SK-N-SH treated with all-trans-retinoic acid at 6 μM for 48 hours (cell line): ENCODE measurements around the gene MRPS5.

ENCODE experiments used
- ESRRG ChIP-seq: fragments of 250-450 bp; sonication (Bioruptor Pico); IDR thresholded peaks from 2 replicates; pipeline ENCODE4 v1.6.1; 2021; ENCODE audit warnings: mild to moderate bottlenecking
- ZFP30 ChIP-seq: fragments of 450-650 bp; formaldehyde crosslinking; IDR thresholded peaks from 2 replicates; pipeline ENCODE4 v1.5.0; 2022; ENCODE audit warnings: mild to moderate bottlenecking, moderate library complexity
- ZNF565 ChIP-seq: fragments of 450-650 bp; formaldehyde crosslinking; conservative IDR thresholded peaks from 2 replicates; pipeline ENCODE4 v1.5.0; 2020; ENCODE audit warnings: low read depth, mild to moderate bottlenecking, moderate library complexity
- TF ChIP-seq, protein P1 (sequence below): fragments of 250-450 bp; sonication (Bioruptor Pico); IDR thresholded peaks from 2 replicates; pipeline ENCODE4 v1.8.0; 2020; ENCODE audit warnings: mild to moderate bottlenecking, moderate library complexity, borderline replicate concordance
- TF ChIP-seq, protein P2 (sequence below): fragments of 250-450 bp; sonication (Bioruptor Pico); IDR thresholded peaks from 2 replicates; pipeline ENCODE4 v1.5.1; 2020; ENCODE audit warnings: low read depth, mild to moderate bottlenecking, moderate library complexity

DNA sequence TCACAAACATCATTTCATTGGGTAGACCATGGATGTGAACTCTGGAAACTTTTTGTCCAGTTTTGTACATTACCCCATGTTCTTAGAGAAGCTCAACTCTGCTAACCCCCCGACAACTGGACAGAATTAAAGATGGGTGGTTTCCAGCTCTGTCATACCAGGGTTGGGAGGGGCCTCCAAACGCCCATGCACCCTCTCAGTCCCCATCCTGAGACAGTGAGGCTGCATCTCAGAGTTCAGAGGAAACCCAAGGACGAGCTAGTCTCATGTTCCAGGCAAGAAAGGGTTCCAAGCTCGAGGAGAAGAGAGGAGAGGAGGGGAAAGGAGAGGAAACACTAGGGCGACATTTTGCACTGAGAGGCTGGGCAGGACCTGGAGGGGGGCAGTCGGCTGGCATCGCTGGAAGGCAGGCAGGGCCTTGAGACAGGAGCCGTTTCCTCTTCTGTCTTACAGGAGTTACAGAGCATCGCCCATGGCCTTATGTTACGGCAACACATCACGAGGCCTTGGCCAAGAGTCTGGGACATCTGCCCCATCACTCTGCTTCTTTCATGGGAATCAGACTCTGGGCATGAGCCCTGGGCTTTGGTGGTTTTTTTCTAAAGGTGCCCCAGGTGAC lies 79.7 kb downstream of the MRPS5 start:
- TF ChIP-seq ZNF565 (no peak), ZFP30 (CRISPR knock-in tag) (no peak), ESRRG (no peak)
- TF ChIP-seq, protein P1, sequence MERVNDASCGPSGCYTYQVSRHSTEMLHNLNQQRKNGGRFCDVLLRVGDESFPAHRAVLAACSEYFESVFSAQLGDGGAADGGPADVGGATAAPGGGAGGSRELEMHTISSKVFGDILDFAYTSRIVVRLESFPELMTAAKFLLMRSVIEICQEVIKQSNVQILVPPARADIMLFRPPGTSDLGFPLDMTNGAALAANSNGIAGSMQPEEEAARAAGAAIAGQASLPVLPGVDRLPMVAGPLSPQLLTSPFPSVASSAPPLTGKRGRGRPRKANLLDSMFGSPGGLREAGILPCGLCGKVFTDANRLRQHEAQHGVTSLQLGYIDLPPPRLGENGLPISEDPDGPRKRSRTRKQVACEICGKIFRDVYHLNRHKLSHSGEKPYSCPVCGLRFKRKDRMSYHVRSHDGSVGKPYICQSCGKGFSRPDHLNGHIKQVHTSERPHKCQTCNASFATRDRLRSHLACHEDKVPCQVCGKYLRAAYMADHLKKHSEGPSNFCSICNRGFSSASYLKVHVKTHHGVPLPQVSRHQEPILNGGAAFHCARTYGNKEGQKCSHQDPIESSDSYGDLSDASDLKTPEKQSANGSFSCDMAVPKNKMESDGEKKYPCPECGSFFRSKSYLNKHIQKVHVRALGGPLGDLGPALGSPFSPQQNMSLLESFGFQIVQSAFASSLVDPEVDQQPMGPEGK (CRISPR knock-in tag) = no peak
- TF ChIP-seq, protein P2, sequence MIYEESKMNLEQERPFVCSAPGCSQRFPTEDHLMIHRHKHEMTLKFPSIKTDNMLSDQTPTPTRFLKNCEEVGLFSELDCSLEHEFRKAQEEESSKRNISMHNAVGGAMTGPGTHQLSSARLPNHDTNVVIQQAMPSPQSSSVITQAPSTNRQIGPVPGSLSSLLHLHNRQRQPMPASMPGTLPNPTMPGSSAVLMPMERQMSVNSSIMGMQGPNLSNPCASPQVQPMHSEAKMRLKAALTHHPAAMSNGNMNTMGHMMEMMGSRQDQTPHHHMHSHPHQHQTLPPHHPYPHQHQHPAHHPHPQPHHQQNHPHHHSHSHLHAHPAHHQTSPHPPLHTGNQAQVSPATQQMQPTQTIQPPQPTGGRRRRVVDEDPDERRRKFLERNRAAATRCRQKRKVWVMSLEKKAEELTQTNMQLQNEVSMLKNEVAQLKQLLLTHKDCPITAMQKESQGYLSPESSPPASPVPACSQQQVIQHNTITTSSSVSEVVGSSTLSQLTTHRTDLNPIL (CRISPR knock-in tag) = no peak
